Stimulated activated CD8-positive, alpha-beta memory T cell treated with anti-CD3 and anti-CD28 coated beads, Interleukin-4, amount 100 ng/mL, for 4 hours (primary cell): ENCODE data around the gene CHMP2A.

Source experiments
- DNase-seq, 2 donors: peaks; one replicate each; pipeline ENCODE4 v3.0.0-alpha.2; 2020; ENCODE audit warnings: low read depth in 2 of 2, low spot score in 1 of 2

Gene CHMP2A

GRCh38 chr19:58570770-58571574 lies 16.1 kb upstream of the CHMP2A start:
- DNase-seq: no peak

- DNase-seq: no peak
These were observed 15.2 kb upstream of the CHMP2A start for GRCh38 chr19:58569943-58570670.

- DNase-seq: no peak
These were observed 14.5 kb upstream of the CHMP2A start for GRCh38 chr19:58569191-58569942.

GRCh38 chr19:58568453-58569130 lies 13.7 kb upstream of the CHMP2A start:
- no peak for DNase-seq

GRCh38 chr19:58566989-58567388 lies 12.1 kb upstream of the CHMP2A start:
- DNase-seq: no peak

- no peak for DNase-seq
These were observed 8.9 kb upstream of the CHMP2A start for GRCh38 chr19:58563823-58564222.

- DNase-seq: no peak
These were observed 8.2 kb upstream of the CHMP2A start for GRCh38 chr19:58563034-58563573.

GRCh38 chr19:58562122-58563033 lies 7.5 kb upstream of the CHMP2A start:
- DNase-seq: no peak

- no peak for DNase-seq
These were observed 6.6 kb upstream of the CHMP2A start for GRCh38 chr19:58561373-58562121.

GRCh38 chr19:58560921-58561320 lies 6.0 kb upstream of the CHMP2A start:
- no peak for DNase-seq

- no peak for DNase-seq
These were observed 5.3 kb upstream of the CHMP2A start for GRCh38 chr19:58560007-58560887.

GRCh38 chr19:58559275-58560006 lies 4.5 kb upstream of the CHMP2A start:
- peak in 1 of 2 donors; percentile 49 for DNase-seq

- DNase-seq: peak; percentile 96 to 98
These were observed 3.8 kb upstream of the CHMP2A start for GRCh38 chr19:58558623-58559274.

- DNase-seq: no peak
These were observed 3.2 kb upstream of the CHMP2A start, which contains the start of gene UBE2M for GRCh38 chr19:58558066-58558622. UBE2M (minus strand) TSS chr19:58558611; CDS start chr19:58558381, 230 bp downstream.

- no peak for DNase-seq
These were observed 2.5 kb upstream of the CHMP2A start for GRCh38 chr19:58557221-58558065.
